IPS DF 6.9 (cell line): ENCODE measurements around the gene NSD1.
"Not testable (repeated sequence)": the region's sequence is repeated elsewhere in the genome, so short reads cannot be mapped to it uniquely, and the experiment has no call there.

ENCODE experiments used
- DNase-seq: peaks from one replicate; pipeline ENCODE4 v3.0.0-alpha.2; 2013; ENCODE audit warnings: low read depth, low spot score
- H3K27ac ChIP-seq: one replicate; pipeline ENCODE4 v1.5.1; 2013; ENCODE audit warnings: low read length, control low read depth
- H3K27me3 ChIP-seq: 2 replicates; pipeline ENCODE4 v1.6.1; 2013; ENCODE audit warnings: mild to moderate bottlenecking, low read length; ENCODE audit not compliant: control insufficient read depth, insufficient read depth
- H3K36me3 ChIP-seq: 2 replicates; pipeline ENCODE4 v1.6.1; 2013; ENCODE audit warnings: low read length; ENCODE audit not compliant: control insufficient read depth, insufficient read depth
- H3K4me1 ChIP-seq: 2 replicates; pipeline ENCODE4 v1.6.1; 2013; ENCODE audit warnings: low read length; ENCODE audit not compliant: control insufficient read depth, insufficient read depth
- H3K4me3 ChIP-seq: 2 replicates; pipeline ENCODE4 v1.5.1; 2013; ENCODE audit warnings: mild to moderate bottlenecking, low read length
- H3K9me3 ChIP-seq: 2 replicates; pipeline ENCODE4 v1.6.1; 2013; ENCODE audit warnings: low read length, inconsistent platforms; ENCODE audit not compliant: control insufficient read depth, insufficient read depth
- WGBS: extraction: QIAGEN DNeasy Blood & Tissue Kit; methylation state at CpG from one replicate; pipeline ENCODE4 v1.1.7; 2013; ENCODE audit warnings: mixed read lengths, missing lambda C conversion rate; ENCODE audit not compliant: insufficient read length, insufficient coverage; 5-methylcytosine and 5-hydroxymethylcytosine counted together

The NSD1 gene

DNA sequence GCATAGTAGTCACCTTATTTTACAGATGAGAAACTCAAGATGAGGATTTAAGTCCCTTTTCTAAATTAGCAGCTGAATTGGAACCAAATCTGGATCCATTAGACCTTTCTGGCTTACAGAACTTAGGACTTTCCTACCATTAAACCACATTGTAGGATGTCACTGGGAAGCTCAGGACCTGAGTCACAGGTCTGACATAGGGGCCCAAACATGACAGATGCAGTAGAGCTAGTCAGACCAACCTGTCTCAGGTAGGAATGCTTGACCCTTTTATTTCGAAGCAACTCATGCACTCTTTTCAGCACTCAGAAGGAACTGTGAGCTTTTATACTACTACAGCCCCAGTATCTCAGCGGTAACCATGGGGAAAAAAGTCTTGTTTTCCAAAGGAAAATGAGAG is 167.4 kb downstream of the NSD1 start:
- no CpG with 5 or more reads among the region's 2 CpGs for WGBS
- no peak for DNase-seq
- Histone ChIP-seq H3K27me3 (no peaks in the 10 kb centered on the region), H3K27ac (no peak overlapping the region), H3K9me3 (no peaks in the 10 kb centered on the region), H3K4me3 (no peak overlapping the region), H3K4me1 (peaks cover 3% of the 10 kb centered on the region; the same call in 1 of the 2 replicates), H3K36me3 (peaks cover 12% of the 10 kb centered on the region; the same call in 1 of the 2 replicates)

GRCh38 chr5:177301503-177302165 is 168.1 kb downstream of the NSD1 start:
- Histone ChIP-seq H3K4me3 (no peak overlapping the region), H3K27me3 (no peaks in the 10 kb centered on the region), H3K4me1 (peaks cover 3% of the 10 kb centered on the region; the same call in 1 of the 2 replicates), H3K36me3 (peaks cover 12% of the 10 kb centered on the region; the same call in 1 of the 2 replicates), H3K27ac (no peak overlapping the region), H3K9me3 (no peaks in the 10 kb centered on the region)
- no peak for DNase-seq
- no CpG with 5 or more reads among the region's 7 CpGs for WGBS

DNA sequence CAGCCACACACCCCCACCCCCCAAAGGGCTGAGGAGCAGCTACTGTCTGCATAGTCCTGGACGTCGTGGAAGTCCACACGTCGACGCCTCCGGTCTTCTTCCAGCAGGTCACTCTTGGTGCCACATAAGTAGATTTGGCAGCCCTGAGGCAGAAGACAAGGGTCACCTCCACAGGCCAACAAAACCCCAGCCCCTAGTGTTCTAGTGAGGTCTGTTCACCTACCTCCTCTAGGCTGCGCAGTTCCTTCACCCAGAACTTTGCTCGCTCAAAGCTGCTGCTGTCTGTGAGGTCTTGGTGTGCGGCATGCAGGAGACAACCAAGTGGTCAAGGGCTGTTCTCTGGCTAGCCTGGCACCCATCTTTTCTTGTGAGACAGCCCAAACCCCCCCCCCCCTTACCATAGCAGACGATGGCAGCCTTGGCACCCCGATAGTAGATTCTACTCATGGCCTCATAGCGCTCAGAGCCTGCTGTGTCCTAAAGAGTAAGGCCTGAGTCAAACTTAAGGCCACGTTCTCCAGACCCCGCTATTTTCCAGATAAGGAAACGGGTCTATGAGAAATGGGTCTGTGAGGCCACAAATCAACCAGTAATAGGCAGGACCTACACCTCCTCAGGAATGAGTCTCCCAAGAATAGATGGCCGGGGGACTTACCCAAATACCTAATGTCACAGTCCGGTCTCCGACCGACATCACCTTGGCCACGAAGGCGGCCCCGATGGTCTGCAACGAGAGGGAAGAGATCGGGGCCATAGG is 169.0 kb downstream of the NSD1 start:
- Histone ChIP-seq H3K9me3 (no peaks in the 10 kb centered on the region), H3K36me3 (peaks cover 14% of the 10 kb centered on the region; the same call in 1 of the 2 replicates), H3K27me3 (no peaks in the 10 kb centered on the region), H3K4me1 (peaks cover 3% of the 10 kb centered on the region; the same call in 1 of the 2 replicates), H3K4me3 (peak overlapping the region; percentile 80; the same call in 1 of the 2 replicates), H3K27ac (no peak overlapping the region)
- WGBS = no CpG with 5 or more reads among the region's 24 CpGs
- DNase-seq = no peak

DNA sequence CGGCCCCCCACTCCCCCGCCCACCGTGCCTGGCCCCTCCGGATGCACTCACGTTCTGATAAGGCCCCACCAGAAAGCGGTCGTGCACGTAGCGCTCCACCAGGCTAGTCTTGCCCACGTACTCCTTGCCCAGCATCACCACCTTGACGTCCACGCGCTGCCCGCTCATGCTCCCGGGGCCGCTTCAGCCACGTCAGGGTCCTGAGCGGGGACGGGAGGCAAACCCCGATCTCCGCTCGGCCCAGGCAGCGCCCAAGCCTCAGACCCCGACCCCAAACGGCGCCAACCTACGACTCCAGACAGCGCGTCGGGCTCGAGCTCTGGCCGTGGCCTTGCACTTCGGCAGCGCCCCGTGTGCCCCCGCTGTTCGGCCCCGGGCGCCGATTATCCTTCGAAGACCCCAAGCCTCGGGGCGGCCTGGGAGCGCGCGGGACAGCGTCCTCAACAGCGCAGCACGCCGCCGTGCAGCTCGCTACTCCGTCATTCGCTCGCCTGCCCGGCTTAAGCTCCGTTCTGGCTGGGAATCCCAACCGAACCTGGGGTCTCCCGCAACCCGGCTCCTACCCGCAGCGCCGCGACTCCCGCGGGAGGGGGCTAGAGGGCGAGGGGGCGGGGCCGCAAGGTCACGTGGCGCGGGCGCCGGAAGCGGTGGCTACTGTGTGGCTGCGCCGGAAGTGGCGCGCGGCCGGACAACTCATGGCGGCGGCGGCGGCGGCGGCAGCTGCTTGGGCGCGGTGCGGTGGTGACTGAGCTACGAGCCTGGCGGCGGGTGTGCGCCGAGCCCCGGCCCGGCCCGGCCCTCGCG is 169.8 kb downstream of the NSD1 start, which contains the start of the genes PRELID1 and RAB24:
PRELID1 (plus strand) TSS at position 679 of the 804 bp plus-strand sequence. CDS start 187 bp downstream, outside the sequence.
RAB24 (minus strand) TSS at position 599 of the 804 bp plus-strand sequence; CDS start at position 168, 431 bp downstream.
- Histone ChIP-seq H3K4me3 (peak within 1 kb of the TSS; percentile 80), H3K4me1 (peaks cover 3% of the 10 kb centered on the region; the same call in 1 of the 2 replicates), H3K27ac (no peak within 1 kb of the TSS), H3K9me3 (no peaks in the 10 kb centered on the region), H3K36me3 (peaks cover 14% of the 10 kb centered on the region; the same call in 1 of the 2 replicates), H3K27me3 (no peaks in the 10 kb centered on the region)
- no CpG with 5 or more reads among the region's 100 CpGs for WGBS
- DNase-seq = no peak

- 0 out of 2 replicates have a peak, but pooled peaks cover 1% of the 10 kb centered on the region for H3K4me1 ChIP-seq
- DNase-seq = no peak
- peak overlapping the region; percentile 80 for H3K4me3 ChIP-seq
- H3K27ac ChIP-seq = no peak overlapping the region
- no peaks in the 10 kb centered on the region for H3K27me3 ChIP-seq
- peaks cover 14% of the 10 kb centered on the region; the same call in 1 of the 2 replicates for H3K36me3 ChIP-seq
- WGBS = no CpG with 5 or more reads among the region's 25 CpGs
- no peaks in the 10 kb centered on the region for H3K9me3 ChIP-seq
These were observed 170.4 kb downstream of the NSD1 start for GRCh38 chr5:177303925-177304391.

- Histone ChIP-seq H3K27me3 (no peaks in the 10 kb centered on the region), H3K9me3 (no peaks in the 10 kb centered on the region), H3K27ac (no peak overlapping the region), H3K4me3 (peak overlapping the region; percentile 80; the same call in 1 of the 2 replicates), H3K36me3 (peaks cover 14% of the 10 kb centered on the region; the same call in 1 of the 2 replicates), H3K4me1 (0 out of 2 replicates have a peak, but pooled peaks cover 1% of the 10 kb centered on the region)
- no CpG with 5 or more reads among the region's 19 CpGs for WGBS
- no peak for DNase-seq
These were observed 171.0 kb downstream of the NSD1 start for GRCh38 chr5:177304392-177305119.

GRCh38 chr5:177306103-177306640 is 172.6 kb downstream of the NSD1 start:
- not testable (repeated sequence) for H3K4me3 ChIP-seq, H3K4me1 ChIP-seq, H3K27me3 ChIP-seq, DNase-seq, H3K27ac ChIP-seq, H3K9me3 ChIP-seq
- peaks cover 14% of the 10 kb centered on the region; the same call in 1 of the 2 replicates for H3K36me3 ChIP-seq
- no CpG with 5 or more reads among the region's 11 CpGs for WGBS

DNA sequence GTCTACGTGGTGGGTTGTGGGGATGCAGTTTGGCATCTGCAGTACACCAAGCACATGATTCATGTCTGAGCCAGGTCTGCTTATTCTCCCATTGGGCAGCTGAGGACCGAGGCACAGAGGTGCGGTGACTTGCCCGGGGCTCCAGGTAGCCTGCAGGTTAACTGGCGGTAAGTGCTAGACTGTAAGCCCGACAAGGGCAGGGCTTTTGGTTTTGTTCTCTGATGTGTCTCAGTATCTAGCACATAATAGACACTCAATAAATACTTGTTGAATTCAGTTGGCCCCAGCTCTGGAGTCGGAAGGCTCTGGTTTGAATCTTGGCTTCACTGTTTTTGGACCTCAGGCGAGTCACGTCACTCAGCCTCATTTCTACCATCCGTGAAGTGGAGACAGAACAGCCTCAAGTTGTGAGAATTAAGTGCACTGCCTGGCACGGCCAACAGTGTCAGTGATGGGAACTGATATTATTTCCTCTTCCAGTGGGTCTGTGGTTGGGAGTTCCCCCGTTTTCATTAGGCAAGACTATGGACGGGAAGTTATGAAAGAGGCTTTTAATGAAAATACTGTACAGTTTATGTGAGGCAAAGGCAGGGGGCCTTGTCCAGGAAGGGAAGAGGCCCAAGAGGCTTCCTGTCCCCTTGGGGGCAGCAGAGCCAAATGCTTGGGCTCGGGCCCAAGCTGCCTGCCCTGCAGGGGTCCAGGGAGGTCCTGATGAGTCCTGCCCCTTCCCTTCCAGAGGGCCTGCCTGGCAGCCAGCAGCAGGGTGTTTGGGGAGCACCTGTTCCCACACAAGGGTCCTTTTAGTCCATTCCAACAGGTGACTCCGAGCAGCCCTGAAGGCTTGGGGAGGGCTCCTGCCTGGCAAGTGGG is 173.3 kb downstream of the NSD1 start:
- Histone ChIP-seq H3K9me3 (no peaks in the 10 kb centered on the region), H3K27me3 (no peaks in the 10 kb centered on the region), H3K4me3 (no peak overlapping the region), H3K36me3 (0 out of 2 replicates have a peak, but pooled peaks cover 11% of the 10 kb centered on the region), H3K4me1 (no peaks in the 10 kb centered on the region), H3K27ac (no peak overlapping the region)
- WGBS = no CpG with 5 or more reads among the region's 15 CpGs
- DNase-seq = no peak
